ENCODE results near the gene ARID3A. TPM values are rescaled to one million over a fixed set of nuclear protein-coding genes. Genes with fewer than 3 reads are reported as not detected.
"Not testable (repeated sequence)": the region's sequence is repeated elsewhere in the genome, so short reads cannot be mapped to it uniquely, and the experiment has no call there.

The ARID3A gene
- total RNA-seq, 3 donors from 2014 or later (not counting 1 experiment from before 2014, with no cell fraction given) = 15.9 to 24.6 (median 24.2) TPM

- TF ChIP-seq CTCF (IDR thresholded peaks at IDR 0.05) = no peak
- peaks cover 21% of the 10 kb centered on the region for H3K4me1 ChIP-seq (ENCODE audit: control insufficient read depth, insufficient read depth, low read length)
- DNase-seq (no peak), ATAC-seq (no peak)
- peaks cover 2% of the 10 kb centered on the region for H3K36me3 ChIP-seq (ENCODE audit: control insufficient read depth, insufficient read depth, low read length)
- WGBS (ENCODE audit: insufficient coverage) = 97% methylated on average over 55 of the region's 55 CpGs
- Mint-ChIP-seq H3K27me3 (ENCODE audit: low read depth in 2 of 2) (no peaks in the 10 kb centered on the region), H3K9me3 (no peaks in the 10 kb centered on the region), H3K4me3 (no peak overlapping the region), H3K4me1 (peaks cover 0 to 11% of the 10 kb centered on the region in 2 donors), H3K27ac (no peak overlapping the region), H3K36me3 (no peaks in the 10 kb centered on the region)
- no peak overlapping the region for H3K4me3 ChIP-seq (ENCODE audit: low read length)
- H3K9me3 ChIP-seq (ENCODE audit: control insufficient read depth, insufficient read depth, low read length) = no peaks in the 10 kb centered on the region
- no peak overlapping the region for H3K27ac ChIP-seq (ENCODE audit: low read length)
- intact Hi-C loops (cut with micrococcal nuclease) = no loop called here
- no peaks in the 10 kb centered on the region for H3K27me3 ChIP-seq (ENCODE audit: control insufficient read depth, insufficient read depth, low read length)
Measured at GRCh38 chr19:955803-956765, 30.2 kb downstream of the ARID3A start.

- H3K4me1 ChIP-seq (ENCODE audit: control insufficient read depth, insufficient read depth, low read length) = peaks cover 21% of the 10 kb centered on the region
- 92% methylated on average over 27 of the region's 27 CpGs for WGBS (ENCODE audit: insufficient coverage)
- intact Hi-C loops (cut with micrococcal nuclease) = no loop called here
- Mint-ChIP-seq H3K36me3 (no peaks in the 10 kb centered on the region), H3K4me1 (peaks cover 0 to 11% of the 10 kb centered on the region in 2 donors), H3K27me3 (ENCODE audit: low read depth in 2 of 2) (no peaks in the 10 kb centered on the region), H3K4me3 (no peak overlapping the region), H3K27ac (no peak overlapping the region), H3K9me3 (no peaks in the 10 kb centered on the region)
- peaks cover 2% of the 10 kb centered on the region for H3K36me3 ChIP-seq (ENCODE audit: control insufficient read depth, insufficient read depth, low read length)
- H3K27ac ChIP-seq (ENCODE audit: low read length) = no peak overlapping the region
- H3K27me3 ChIP-seq (ENCODE audit: control insufficient read depth, insufficient read depth, low read length) = no peaks in the 10 kb centered on the region
- H3K9me3 ChIP-seq (ENCODE audit: control insufficient read depth, insufficient read depth, low read length) = no peaks in the 10 kb centered on the region
- no peak for TF ChIP-seq CTCF (IDR thresholded peaks at IDR 0.05)
- DNase-seq (no peak), ATAC-seq (no peak)
- H3K4me3 ChIP-seq (ENCODE audit: low read length) = no peak overlapping the region
Measured at GRCh38 chr19:956766-957440, 31.1 kb downstream of the ARID3A start.

GRCh38 chr19:957578-957977 is 31.7 kb downstream of the ARID3A start:
- 96% methylated on average over 9 of the region's 9 CpGs for WGBS (ENCODE audit: insufficient coverage)
- H3K9me3 Mint-ChIP-seq; H3K27ac ChIP-seq (ENCODE audit: low read length); H3K27ac Mint-ChIP-seq; intact Hi-C loops (cut with micrococcal nuclease); DNase-seq; H3K4me3 ChIP-seq (ENCODE audit: low read length); H3K9me3 ChIP-seq (ENCODE audit: control insufficient read depth, insufficient read depth, low read length); ATAC-seq; H3K4me3 Mint-ChIP-seq; H3K27me3 Mint-ChIP-seq (ENCODE audit: low read depth in 2 of 2); H3K27me3 ChIP-seq (ENCODE audit: control insufficient read depth, insufficient read depth, low read length); H3K36me3 ChIP-seq (ENCODE audit: control insufficient read depth, insufficient read depth, low read length); H3K36me3 Mint-ChIP-seq: not testable (repeated sequence)
- H3K4me1 ChIP-seq (ENCODE audit: control insufficient read depth, insufficient read depth, low read length) = peaks cover 16% of the 10 kb centered on the region
- peaks cover 0 to 11% of the 10 kb centered on the region in 2 donors for H3K4me1 Mint-ChIP-seq
